SH-SY5Y (cell line): ENCODE data around the gene DIDO1.

Source experiments
- GATA2 ChIP-seq: IDR thresholded peaks from 2 replicates; pipeline ENCODE4 v1.6.1; 2011; ENCODE audit warnings: mild to moderate bottlenecking, low read depth, low read length
- GATA3 ChIP-seq: IDR thresholded peaks from 2 replicates; pipeline ENCODE4 v1.6.1; 2011; ENCODE audit warnings: low read depth, mild to moderate bottlenecking, low read length, moderate library complexity

- TF ChIP-seq GATA2 (no peak), GATA3 (no peak)
Measured at GRCh38 chr20:62955519-62956386, 29.4 kb upstream of the DIDO1 start.
